Neural cell (in vitro differentiated cells): ENCODE data around the gene GALK2.

Source experiments
- EP300 ChIP-seq: fragments of 450-650 bp; conservative IDR thresholded peaks from 2 replicates; pipeline ENCODE4 v1.6.1; 2014; ENCODE audit warnings: antibody characterized with exemption, mild to moderate bottlenecking, moderate library complexity; ENCODE audit not compliant: poor library complexity, severe bottlenecking
- EZH2 ChIP-seq: fragments of 200-600, 300-800 bp; shearing (Covaris generic), sonication (generic); IDR thresholded peaks from 2 replicates; pipeline ENCODE4 v1.6.1; 2014; ENCODE audit warnings: antibody characterized with exemption, low read length, borderline replicate concordance, mild to moderate bottlenecking; ENCODE audit not compliant: insufficient read depth, poor library complexity, severe bottlenecking
- MXI1 ChIP-seq: fragments of 450-650 bp; conservative IDR thresholded peaks from 2 replicates; pipeline ENCODE4 v1.6.1; 2014; ENCODE audit warnings: antibody characterized with exemption, mild to moderate bottlenecking; ENCODE audit not compliant: poor library complexity, severe bottlenecking
- POLR2AphosphoS5 ChIP-seq: IDR thresholded peaks from 2 replicates; pipeline ENCODE4 v1.6.1; 2012
- RAD21 ChIP-seq: fragments of 450-650 bp; conservative IDR thresholded peaks from 2 replicates; pipeline ENCODE4 v1.6.1; 2014; ENCODE audit warnings: antibody characterized with exemption, mild to moderate bottlenecking, moderate library complexity
- SMC3 ChIP-seq: fragments of 450-650 bp; conservative IDR thresholded peaks from 2 replicates; pipeline ENCODE4 v1.6.1; 2014; ENCODE audit warnings: antibody characterized with exemption, mild to moderate bottlenecking, moderate library complexity; ENCODE audit not compliant: poor library complexity
- TAF1 ChIP-seq: IDR thresholded peaks from 2 replicates; pipeline ENCODE4 v1.6.1; 2012; ENCODE audit warnings: low read depth
- TF ChIP-seq, protein P1 (sequence below): fragments of 450-650 bp; IDR thresholded peaks from 2 replicates; pipeline ENCODE4 v1.5.1; 2014; ENCODE audit warnings: antibody characterized with exemption, mild to moderate bottlenecking, moderate library complexity; ENCODE audit not compliant: poor library complexity, severe bottlenecking
- TF ChIP-seq, protein P2 (sequence below): IDR thresholded peaks from 2 replicates; pipeline ENCODE4 v1.6.1; 2012; ENCODE audit warnings: borderline replicate concordance

DNA sequence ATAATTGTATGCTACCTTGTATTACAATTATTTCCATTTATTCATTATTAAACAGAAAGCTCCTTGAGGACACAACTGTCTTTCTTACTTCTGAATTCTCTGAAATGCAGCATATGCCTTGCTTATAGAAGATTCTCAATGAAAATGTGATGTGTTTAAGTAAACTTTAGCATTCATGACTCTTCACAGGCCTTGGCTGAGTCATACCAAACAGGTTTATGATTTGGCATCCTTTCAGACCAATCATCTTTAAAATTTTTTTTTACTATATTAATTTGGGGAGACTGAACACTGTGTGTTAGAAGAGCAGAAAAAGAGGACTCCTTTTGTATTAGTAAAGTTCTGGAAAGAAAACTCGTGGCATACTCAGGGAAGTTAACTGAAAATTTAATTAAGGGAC lies 6.4 kb upstream of the GALK2 start:
- TF ChIP-seq, protein P1, sequence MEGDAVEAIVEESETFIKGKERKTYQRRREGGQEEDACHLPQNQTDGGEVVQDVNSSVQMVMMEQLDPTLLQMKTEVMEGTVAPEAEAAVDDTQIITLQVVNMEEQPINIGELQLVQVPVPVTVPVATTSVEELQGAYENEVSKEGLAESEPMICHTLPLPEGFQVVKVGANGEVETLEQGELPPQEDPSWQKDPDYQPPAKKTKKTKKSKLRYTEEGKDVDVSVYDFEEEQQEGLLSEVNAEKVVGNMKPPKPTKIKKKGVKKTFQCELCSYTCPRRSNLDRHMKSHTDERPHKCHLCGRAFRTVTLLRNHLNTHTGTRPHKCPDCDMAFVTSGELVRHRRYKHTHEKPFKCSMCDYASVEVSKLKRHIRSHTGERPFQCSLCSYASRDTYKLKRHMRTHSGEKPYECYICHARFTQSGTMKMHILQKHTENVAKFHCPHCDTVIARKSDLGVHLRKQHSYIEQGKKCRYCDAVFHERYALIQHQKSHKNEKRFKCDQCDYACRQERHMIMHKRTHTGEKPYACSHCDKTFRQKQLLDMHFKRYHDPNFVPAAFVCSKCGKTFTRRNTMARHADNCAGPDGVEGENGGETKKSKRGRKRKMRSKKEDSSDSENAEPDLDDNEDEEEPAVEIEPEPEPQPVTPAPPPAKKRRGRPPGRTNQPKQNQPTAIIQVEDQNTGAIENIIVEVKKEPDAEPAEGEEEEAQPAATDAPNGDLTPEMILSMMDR: no peak
- TF ChIP-seq, protein P2, sequence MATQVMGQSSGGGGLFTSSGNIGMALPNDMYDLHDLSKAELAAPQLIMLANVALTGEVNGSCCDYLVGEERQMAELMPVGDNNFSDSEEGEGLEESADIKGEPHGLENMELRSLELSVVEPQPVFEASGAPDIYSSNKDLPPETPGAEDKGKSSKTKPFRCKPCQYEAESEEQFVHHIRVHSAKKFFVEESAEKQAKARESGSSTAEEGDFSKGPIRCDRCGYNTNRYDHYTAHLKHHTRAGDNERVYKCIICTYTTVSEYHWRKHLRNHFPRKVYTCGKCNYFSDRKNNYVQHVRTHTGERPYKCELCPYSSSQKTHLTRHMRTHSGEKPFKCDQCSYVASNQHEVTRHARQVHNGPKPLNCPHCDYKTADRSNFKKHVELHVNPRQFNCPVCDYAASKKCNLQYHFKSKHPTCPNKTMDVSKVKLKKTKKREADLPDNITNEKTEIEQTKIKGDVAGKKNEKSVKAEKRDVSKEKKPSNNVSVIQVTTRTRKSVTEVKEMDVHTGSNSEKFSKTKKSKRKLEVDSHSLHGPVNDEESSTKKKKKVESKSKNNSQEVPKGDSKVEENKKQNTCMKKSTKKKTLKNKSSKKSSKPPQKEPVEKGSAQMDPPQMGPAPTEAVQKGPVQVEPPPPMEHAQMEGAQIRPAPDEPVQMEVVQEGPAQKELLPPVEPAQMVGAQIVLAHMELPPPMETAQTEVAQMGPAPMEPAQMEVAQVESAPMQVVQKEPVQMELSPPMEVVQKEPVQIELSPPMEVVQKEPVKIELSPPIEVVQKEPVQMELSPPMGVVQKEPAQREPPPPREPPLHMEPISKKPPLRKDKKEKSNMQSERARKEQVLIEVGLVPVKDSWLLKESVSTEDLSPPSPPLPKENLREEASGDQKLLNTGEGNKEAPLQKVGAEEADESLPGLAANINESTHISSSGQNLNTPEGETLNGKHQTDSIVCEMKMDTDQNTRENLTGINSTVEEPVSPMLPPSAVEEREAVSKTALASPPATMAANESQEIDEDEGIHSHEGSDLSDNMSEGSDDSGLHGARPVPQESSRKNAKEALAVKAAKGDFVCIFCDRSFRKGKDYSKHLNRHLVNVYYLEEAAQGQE: no peak
- TF ChIP-seq MXI1 (no peak), POLR2AphosphoS5 (no peak), TAF1 (no peak), EZH2 (no peak), SMC3 (no peak), EP300 (no peak), RAD21 (no peak)
